Type B pancreatic cell (in vitro differentiated cells): ENCODE data around the gene CDK9. TPM values are rescaled to one million over a fixed set of nuclear protein-coding genes. Genes with fewer than 3 reads are reported as not detected.

Experiments
- DNase-seq: peaks from one replicate; pipeline ENCODE4 v3.0.0; 2021; ENCODE audit warnings: mixed read lengths; ENCODE audit not compliant: unreplicated experiment; ENCODE audit errors: extremely low spot score
- H3K27ac Mint-ChIP-seq: 2 replicates; pipeline ENCODE4 v1.8.0; 2021; ENCODE audit warnings: mild to moderate bottlenecking, mixed read lengths
- H3K27me3 Mint-ChIP-seq: 2 replicates; pipeline ENCODE4 v1.8.0; 2021; ENCODE audit warnings: mixed read lengths
- H3K36me3 Mint-ChIP-seq: 2 replicates; pipeline ENCODE4 v1.8.0; 2021; ENCODE audit warnings: mixed read lengths
- H3K4me1 Mint-ChIP-seq: one replicate; pipeline ENCODE4 v1.8.0; 2021; ENCODE audit warnings: mixed read lengths; ENCODE audit not compliant: unreplicated experiment
- H3K4me3 Mint-ChIP-seq: 2 replicates; pipeline ENCODE4 v1.8.0; 2021; ENCODE audit warnings: mild to moderate bottlenecking, mixed read lengths
- H3K9me3 Mint-ChIP-seq: 2 replicates; pipeline ENCODE4 v1.8.0; 2021; ENCODE audit warnings: mixed read lengths
- long read RNA-seq: library from polyadenylated mRNA; unstranded; transcript quantifications from one replicate; pipeline ENCODE4 v2.0.0, GENCODE V29; 2020
- total RNA-seq: library from RNA; stranded (reverse); gene quantifications from 2 replicates; pipeline ENCODE4 v1.2.1, GENCODE V29; 2021; ENCODE audit warnings: low replicate concordance
- TF ChIP-seq, protein P1 (sequence below): fragments of 200-600 bp; sonication (generic); conservative IDR thresholded peaks from 2 replicates; pipeline ENCODE4 v1.5.0; 2021; ENCODE audit warnings: antibody characterized with exemption, mild to moderate bottlenecking

The CDK9 gene
- 65.8 and 77.3 TPM in 2 replicates for total RNA-seq
- long read RNA-seq, partial matches to known transcripts: 2 of 10 reads
- long read RNA-seq, other reads (novel, unspliced or antisense): 2 of 10 reads

DNA sequence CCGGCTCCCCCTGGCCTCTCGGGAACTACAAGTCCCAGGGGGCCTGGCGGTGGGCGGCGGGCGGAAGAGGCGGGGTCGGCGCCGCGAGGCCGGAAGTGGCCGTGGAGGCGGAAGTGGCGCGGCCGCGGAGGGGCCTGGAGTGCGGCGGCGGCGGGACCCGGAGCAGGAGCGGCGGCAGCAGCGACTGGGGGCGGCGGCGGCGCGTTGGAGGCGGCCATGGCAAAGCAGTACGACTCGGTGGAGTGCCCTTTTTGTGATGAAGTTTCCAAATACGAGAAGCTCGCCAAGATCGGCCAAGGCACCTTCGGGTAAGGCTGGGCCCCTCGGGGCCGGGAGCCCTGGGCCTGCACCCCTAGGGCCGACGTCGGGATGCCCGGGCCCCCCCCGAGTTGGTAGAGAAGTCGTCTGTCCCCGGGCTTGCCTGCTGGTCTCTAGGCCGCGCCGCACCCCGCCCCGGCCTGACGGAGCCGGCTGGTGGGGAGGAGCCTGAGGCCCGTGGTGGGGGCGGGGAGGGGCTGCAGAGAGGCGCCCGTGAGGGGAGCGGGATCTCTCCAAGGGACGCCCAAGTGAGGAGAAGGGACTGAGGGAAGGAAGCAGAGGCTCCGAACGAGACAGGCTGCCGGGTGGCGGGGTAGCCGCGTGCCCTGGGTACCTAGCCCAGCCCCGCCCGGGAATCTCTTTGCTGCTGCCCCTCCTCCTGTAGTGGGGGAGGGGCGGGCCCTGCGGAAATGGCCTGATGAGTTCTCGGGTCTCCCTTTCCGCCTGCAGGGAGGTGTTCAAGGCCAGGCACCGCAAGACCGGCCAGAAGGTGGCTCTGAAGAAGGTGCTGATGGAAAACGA is at the start of gene CDK9:
TSS of gene CDK9 (plus strand) at position 102 of the 840 bp plus-strand sequence. CDS start at position 217, 115 bp downstream.
- H3K4me3 Mint-ChIP-seq: peak within 1 kb of the TSS; percentile 95
- peak; percentile 96 for DNase-seq
- no peaks in the 10 kb centered on the region for H3K9me3 Mint-ChIP-seq
- peak within 1 kb of the TSS; percentile 85 for H3K27ac Mint-ChIP-seq
- no peaks in the 10 kb centered on the region for H3K27me3 Mint-ChIP-seq
- TF ChIP-seq, protein P1, sequence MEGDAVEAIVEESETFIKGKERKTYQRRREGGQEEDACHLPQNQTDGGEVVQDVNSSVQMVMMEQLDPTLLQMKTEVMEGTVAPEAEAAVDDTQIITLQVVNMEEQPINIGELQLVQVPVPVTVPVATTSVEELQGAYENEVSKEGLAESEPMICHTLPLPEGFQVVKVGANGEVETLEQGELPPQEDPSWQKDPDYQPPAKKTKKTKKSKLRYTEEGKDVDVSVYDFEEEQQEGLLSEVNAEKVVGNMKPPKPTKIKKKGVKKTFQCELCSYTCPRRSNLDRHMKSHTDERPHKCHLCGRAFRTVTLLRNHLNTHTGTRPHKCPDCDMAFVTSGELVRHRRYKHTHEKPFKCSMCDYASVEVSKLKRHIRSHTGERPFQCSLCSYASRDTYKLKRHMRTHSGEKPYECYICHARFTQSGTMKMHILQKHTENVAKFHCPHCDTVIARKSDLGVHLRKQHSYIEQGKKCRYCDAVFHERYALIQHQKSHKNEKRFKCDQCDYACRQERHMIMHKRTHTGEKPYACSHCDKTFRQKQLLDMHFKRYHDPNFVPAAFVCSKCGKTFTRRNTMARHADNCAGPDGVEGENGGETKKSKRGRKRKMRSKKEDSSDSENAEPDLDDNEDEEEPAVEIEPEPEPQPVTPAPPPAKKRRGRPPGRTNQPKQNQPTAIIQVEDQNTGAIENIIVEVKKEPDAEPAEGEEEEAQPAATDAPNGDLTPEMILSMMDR: no peak
- H3K4me1 Mint-ChIP-seq: peaks cover 10% of the 10 kb centered on the region
- H3K36me3 Mint-ChIP-seq: peaks cover 14% of the 10 kb centered on the region

GRCh38 chr9:127738666-127739065 is 47.2 kb upstream of the CDK9 start:
- no peak for DNase-seq
- Mint-ChIP-seq H3K4me1 (peaks cover 20% of the 10 kb centered on the region), H3K27ac (no peak overlapping the region), H3K9me3 (no peaks in the 10 kb centered on the region), H3K27me3 (peaks cover 11% of the 10 kb centered on the region), H3K36me3 (no peaks in the 10 kb centered on the region), H3K4me3 (no peak overlapping the region)
- TF ChIP-seq, protein P1: no peak

- H3K27me3 Mint-ChIP-seq: peaks cover 11% of the 10 kb centered on the region
- no peaks in the 10 kb centered on the region for H3K9me3 Mint-ChIP-seq
- H3K27ac Mint-ChIP-seq: no peak overlapping the region
- TF ChIP-seq, protein P1: no peak
- peaks cover 15% of the 10 kb centered on the region for H3K4me1 Mint-ChIP-seq
- no peaks in the 10 kb centered on the region for H3K36me3 Mint-ChIP-seq
- H3K4me3 Mint-ChIP-seq: no peak overlapping the region
- no peak for DNase-seq
Observed at GRCh38 chr9:127739614-127740330, 46.1 kb upstream of the CDK9 start.

- peak overlapping the region; percentile 56 for H3K27ac Mint-ChIP-seq
- peaks cover 11% of the 10 kb centered on the region for H3K27me3 Mint-ChIP-seq
- peaks cover 10% of the 10 kb centered on the region for H3K4me1 Mint-ChIP-seq
- H3K4me3 Mint-ChIP-seq: peak overlapping the region; percentile 84
- no peaks in the 10 kb centered on the region for H3K36me3 Mint-ChIP-seq
- DNase-seq: no peak
- H3K9me3 Mint-ChIP-seq: no peaks in the 10 kb centered on the region
- TF ChIP-seq, protein P1: no peak
Observed at GRCh38 chr9:127741831-127742434, 43.9 kb upstream of the CDK9 start.

DNA sequence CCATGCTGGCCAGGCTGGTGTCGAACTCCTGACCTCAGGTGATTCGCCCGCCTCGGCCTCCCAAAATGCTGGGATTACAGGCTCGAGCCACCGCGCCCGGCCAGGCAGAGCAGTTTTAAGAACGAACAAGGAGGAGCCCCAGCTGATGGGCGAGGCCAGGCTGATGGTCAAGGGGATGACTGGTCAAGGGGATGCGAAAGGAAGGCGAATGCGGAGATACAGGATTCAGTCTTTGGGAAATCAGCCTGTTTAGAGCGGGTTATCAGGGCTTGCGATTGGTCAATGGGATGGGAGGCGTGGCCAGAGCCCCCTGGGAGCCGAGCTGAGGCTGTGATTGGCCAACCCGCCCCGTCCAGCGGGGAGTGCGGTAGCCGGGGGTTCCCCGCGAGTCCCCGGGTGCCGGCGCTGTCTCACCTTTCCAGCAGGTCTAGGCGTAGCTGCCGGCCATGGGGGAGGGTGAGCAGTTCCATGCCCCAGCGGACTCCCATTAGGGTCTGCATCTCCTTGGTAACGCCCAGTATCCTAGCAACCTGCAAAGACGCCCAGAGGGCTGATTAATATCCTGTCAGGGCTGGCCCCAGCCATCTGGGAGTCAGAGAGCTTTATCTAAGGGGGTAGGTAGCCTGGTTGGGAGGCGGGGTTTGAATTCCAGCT is 43.3 kb upstream of the CDK9 start:
- H3K4me3 Mint-ChIP-seq: peak overlapping the region; percentile 84
- peak; percentile 83 for DNase-seq
- no peaks in the 10 kb centered on the region for H3K36me3 Mint-ChIP-seq
- TF ChIP-seq, protein P1: no peak
- peak overlapping the region; percentile 56 for H3K27ac Mint-ChIP-seq
- peaks cover 11% of the 10 kb centered on the region for H3K27me3 Mint-ChIP-seq
- no peaks in the 10 kb centered on the region for H3K9me3 Mint-ChIP-seq
- H3K4me1 Mint-ChIP-seq: peaks cover 10% of the 10 kb centered on the region
